NB4 (cell line): ENCODE measurements around the gene B4GALT4.

Experiments used
- DNase-seq: peaks from one replicate; pipeline ENCODE4 v3.0.0; 2010; ENCODE audit warnings: low read depth
- H3K4me3 ChIP-seq: one replicate; pipeline ENCODE4 v1.5.1; 2011; ENCODE audit warnings: mild to moderate bottlenecking, low read depth, low read length, moderate library complexity
- MYC ChIP-seq: IDR thresholded peaks from 2 replicates; pipeline ENCODE4 v1.6.1; 2011; ENCODE audit warnings: low read depth, low read length
- POLR2A ChIP-seq: IDR thresholded peaks from 2 replicates; pipeline ENCODE4 v1.6.1; 2011; ENCODE audit warnings: mild to moderate bottlenecking; ENCODE audit not compliant: insufficient read length; ENCODE audit errors: extremely low read depth
- TF ChIP-seq, protein P1 (sequence below): IDR thresholded peaks from 2 replicates; pipeline ENCODE4 v1.6.1; 2011; ENCODE audit warnings: low read depth, low read length
- TF ChIP-seq, protein P2 (sequence below): IDR thresholded peaks from one replicate; pipeline ENCODE4 v1.5.1; 2012; ENCODE audit warnings: low read depth, low read length

B4GALT4 gene

DNA sequence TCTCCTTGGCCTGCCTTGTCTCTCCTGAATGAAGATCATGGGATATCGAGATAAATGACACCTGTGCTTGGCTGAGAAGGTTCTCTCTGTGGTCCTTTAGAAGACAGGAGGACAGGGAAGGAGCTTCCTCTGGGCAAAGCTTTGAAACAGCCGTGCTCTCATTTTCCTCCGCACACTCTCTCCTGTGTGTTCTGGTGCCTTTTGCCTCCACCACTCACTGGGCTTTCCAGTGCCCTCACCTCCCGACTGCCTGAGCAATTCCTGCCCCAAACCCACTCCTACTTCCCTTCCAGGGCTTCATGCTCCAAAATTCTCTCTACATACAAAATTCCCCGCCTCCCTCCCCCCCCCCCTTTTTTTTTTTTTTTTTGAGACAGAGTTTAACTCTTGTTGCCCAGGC lies 35.0 kb downstream of the B4GALT4 start:
- TF ChIP-seq, protein P1, sequence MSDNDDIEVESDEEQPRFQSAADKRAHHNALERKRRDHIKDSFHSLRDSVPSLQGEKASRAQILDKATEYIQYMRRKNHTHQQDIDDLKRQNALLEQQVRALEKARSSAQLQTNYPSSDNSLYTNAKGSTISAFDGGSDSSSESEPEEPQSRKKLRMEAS, result no peak
- TF ChIP-seq, protein P2, sequence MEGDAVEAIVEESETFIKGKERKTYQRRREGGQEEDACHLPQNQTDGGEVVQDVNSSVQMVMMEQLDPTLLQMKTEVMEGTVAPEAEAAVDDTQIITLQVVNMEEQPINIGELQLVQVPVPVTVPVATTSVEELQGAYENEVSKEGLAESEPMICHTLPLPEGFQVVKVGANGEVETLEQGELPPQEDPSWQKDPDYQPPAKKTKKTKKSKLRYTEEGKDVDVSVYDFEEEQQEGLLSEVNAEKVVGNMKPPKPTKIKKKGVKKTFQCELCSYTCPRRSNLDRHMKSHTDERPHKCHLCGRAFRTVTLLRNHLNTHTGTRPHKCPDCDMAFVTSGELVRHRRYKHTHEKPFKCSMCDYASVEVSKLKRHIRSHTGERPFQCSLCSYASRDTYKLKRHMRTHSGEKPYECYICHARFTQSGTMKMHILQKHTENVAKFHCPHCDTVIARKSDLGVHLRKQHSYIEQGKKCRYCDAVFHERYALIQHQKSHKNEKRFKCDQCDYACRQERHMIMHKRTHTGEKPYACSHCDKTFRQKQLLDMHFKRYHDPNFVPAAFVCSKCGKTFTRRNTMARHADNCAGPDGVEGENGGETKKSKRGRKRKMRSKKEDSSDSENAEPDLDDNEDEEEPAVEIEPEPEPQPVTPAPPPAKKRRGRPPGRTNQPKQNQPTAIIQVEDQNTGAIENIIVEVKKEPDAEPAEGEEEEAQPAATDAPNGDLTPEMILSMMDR, result no peak
- TF ChIP-seq MYC (no peak), POLR2A (no peak)
- DNase-seq, result no peak
- no peak overlapping the region for H3K4me3 ChIP-seq

DNA sequence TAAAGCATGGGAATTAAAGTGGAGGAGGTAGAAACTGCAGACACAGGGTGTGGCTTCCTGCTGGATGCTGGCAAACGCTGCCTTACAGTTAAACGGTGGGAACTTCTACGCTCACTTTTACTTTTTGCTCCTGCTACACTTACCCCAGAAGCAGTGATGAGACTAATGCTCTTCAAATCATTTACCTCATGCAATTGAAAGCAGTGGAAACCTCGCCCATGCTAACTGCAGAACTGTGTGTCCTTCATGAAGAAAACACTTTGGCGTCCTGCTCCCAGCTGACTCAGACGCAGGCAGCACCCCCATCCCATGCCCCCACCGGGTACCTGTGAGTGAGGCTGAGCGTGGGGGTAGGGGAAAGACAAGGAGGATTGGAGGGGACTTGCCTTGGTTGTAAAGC lies 35.5 kb downstream of the B4GALT4 start:
- no peak for DNase-seq
- no peak for TF ChIP-seq MYC
- TF ChIP-seq, protein P2, result no peak
- TF ChIP-seq, protein P1, result no peak
- TF ChIP-seq POLR2A, result no peak
- H3K4me3 ChIP-seq, result no peak overlapping the region

DNA sequence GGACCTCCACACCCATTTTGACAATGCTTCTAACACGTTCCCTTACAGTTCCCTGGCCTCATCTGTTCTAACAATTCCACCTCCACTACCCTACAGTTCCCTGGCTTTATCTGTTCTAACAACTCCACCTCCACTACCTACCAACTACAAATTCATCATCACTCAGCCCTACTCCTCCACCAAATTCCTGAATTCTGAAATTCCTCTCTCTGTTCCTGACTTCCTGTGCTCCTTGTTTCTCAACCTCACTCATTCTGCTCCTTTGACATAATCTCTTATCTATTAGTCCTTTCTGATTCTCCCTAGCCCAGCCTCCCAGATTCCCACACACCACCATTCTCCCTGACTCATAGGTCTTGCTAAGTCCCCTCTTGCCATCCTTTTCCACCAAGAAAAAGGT lies 44.8 kb downstream of the B4GALT4 start:
- no peak for DNase-seq
- no peak overlapping the region for H3K4me3 ChIP-seq
- no peak for TF ChIP-seq POLR2A
- TF ChIP-seq, protein P1, result no peak
- no peak for TF ChIP-seq MYC
- TF ChIP-seq, protein P2, result no peak

DNA sequence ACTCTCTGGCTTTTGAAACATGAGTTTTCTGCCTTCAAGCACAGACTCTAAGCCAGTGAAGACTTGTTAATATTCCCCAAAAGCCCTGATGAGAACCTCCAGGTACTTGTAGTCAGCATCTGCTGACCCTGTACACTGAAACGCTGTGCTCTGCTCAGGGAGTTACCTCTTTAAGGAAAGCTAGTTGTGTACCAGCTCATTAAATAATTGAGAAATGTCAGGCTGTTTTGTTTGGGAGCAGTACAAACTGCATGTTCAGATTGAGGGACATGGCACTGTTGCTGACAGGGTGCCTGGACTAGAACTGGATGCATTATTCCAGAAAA lies 45.6 kb downstream of the B4GALT4 start:
- TF ChIP-seq MYC (no peak), POLR2A (no peak)
- TF ChIP-seq, protein P2, result no peak
- TF ChIP-seq, protein P1, result no peak
- H3K4me3 ChIP-seq, result no peak overlapping the region
- DNase-seq, result no peak

DNA sequence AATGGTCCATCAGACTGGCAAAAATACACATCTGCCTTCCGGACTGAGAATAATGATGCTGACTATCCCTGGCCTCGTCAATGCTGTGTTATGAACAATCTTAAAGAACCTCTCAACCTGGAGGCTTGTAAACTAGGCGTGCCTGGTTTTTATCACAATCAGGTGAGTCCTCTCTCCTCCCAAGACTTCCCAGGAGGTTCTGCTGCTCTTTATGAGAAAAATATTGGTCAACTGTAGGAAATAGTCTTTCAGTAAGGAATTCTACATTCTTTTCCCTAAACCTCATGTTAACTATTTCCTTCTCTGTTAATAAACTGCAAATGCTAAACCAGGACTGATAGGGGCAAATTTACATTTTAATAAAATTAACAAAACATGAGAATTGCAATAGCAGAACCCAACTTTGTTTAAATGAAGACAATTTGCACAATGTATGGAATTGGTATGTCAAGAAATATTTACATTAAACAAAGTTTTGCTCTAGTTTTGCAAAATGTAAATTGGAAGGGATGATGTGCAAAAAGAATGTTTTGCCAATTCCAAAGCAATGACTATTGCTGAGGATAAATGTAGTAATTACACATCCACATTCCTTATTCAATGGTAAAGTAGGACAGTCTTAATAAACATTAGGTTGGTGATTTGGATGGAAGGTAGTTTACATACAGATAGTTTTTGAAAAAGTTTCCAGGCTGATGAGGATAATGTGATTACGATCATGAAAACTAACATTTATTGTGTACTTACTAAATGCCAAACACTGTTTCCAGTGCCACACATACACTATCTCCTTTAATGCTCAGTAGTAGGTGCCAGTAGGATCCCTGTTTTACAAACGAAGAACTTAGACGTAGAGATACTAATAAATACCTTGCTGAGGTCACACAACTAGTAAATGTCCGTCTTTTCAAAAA lies 46.2 kb downstream of the B4GALT4 start:
- TF ChIP-seq, protein P1, result no peak
- TF ChIP-seq, protein P2, result no peak
- TF ChIP-seq POLR2A (no peak), MYC (no peak)
- DNase-seq, result no peak
- H3K4me3 ChIP-seq, result no peak overlapping the region
